ENCODE measurements around the gene SEMA4A.
"Not testable (repeated sequence)": the region's sequence is repeated elsewhere in the genome, so short reads cannot be mapped to it uniquely, and the experiment has no call there.

The SEMA4A gene

GRCh38 chr1:156114919-156115513 is 38.4 kb upstream of the SEMA4A start:
- H3K4me3 Mint-ChIP-seq, result peak overlapping the region; percentile 95
- H3K9me3 Mint-ChIP-seq, result no peaks in the 10 kb centered on the region
- H3K27ac Mint-ChIP-seq, result peak overlapping the region; percentile 98
- peaks cover 62% of the 10 kb centered on the region for H3K4me1 Mint-ChIP-seq (ENCODE audit: low read depth)
- intact Hi-C loops (cut with micrococcal nuclease), result loop anchor here (1.0 kb wide), 1 partner anchor 9 kb away; no protein-coding TSS in a partner anchor
- H3K36me3 Mint-ChIP-seq (ENCODE audit: low read depth), result peaks cover 54% of the 10 kb centered on the region
- H3K27me3 Mint-ChIP-seq, result peaks cover 29% of the 10 kb centered on the region

GRCh38 chr1:156115514-156116374 is 37.6 kb upstream of the SEMA4A start:
- intact Hi-C loops (cut with micrococcal nuclease), result no loop called here
- Mint-ChIP-seq H3K4me3 (peak overlapping the region; percentile 95), H3K27me3 (peaks cover 21% of the 10 kb centered on the region), H3K4me1 (ENCODE audit: low read depth) (peaks cover 70% of the 10 kb centered on the region), H3K9me3 (no peaks in the 10 kb centered on the region), H3K36me3 (ENCODE audit: low read depth) (peaks cover 62% of the 10 kb centered on the region), H3K27ac (peak overlapping the region; percentile 98)

- Mint-ChIP-seq H3K4me1 (ENCODE audit: low read depth) (peaks cover 78% of the 10 kb centered on the region), H3K36me3 (ENCODE audit: low read depth) (peaks cover 67% of the 10 kb centered on the region), H3K4me3 (peak overlapping the region; percentile 95), H3K27me3 (peaks cover 11% of the 10 kb centered on the region), H3K27ac (peak overlapping the region; percentile 98)
- H3K9me3 Mint-ChIP-seq; intact Hi-C loops (cut with micrococcal nuclease): not testable (repeated sequence)
Measured at GRCh38 chr1:156116731-156117130, 36.7 kb upstream of the SEMA4A start.

- Mint-ChIP-seq H3K4me3 (peak overlapping the region; percentile 63), H3K27me3 (peaks cover 3% of the 10 kb centered on the region), H3K27ac (peak overlapping the region; percentile 86), H3K9me3 (no peaks in the 10 kb centered on the region), H3K36me3 (ENCODE audit: low read depth) (peaks cover 72% of the 10 kb centered on the region), H3K4me1 (ENCODE audit: low read depth) (peaks cover 80% of the 10 kb centered on the region)
- intact Hi-C loops (cut with micrococcal nuclease), result no loop called here
Measured at GRCh38 chr1:156117414-156118176, 35.8 kb upstream of the SEMA4A start.

GRCh38 chr1:156118177-156118868 is 35.1 kb upstream of the SEMA4A start:
- peak overlapping the region; percentile 67 for H3K4me3 Mint-ChIP-seq
- H3K36me3 Mint-ChIP-seq (ENCODE audit: low read depth), result peaks cover 79% of the 10 kb centered on the region
- intact Hi-C loops (cut with micrococcal nuclease), result no loop called here
- no peaks in the 10 kb centered on the region for H3K27me3 Mint-ChIP-seq
- H3K9me3 Mint-ChIP-seq, result no peaks in the 10 kb centered on the region
- H3K27ac Mint-ChIP-seq, result peak overlapping the region; percentile 86
- H3K4me1 Mint-ChIP-seq (ENCODE audit: low read depth), result peaks cover 80% of the 10 kb centered on the region

- Mint-ChIP-seq H3K9me3 (no peaks in the 10 kb centered on the region), H3K4me1 (ENCODE audit: low read depth) (peaks cover 81% of the 10 kb centered on the region), H3K27me3 (no peaks in the 10 kb centered on the region), H3K36me3 (ENCODE audit: low read depth) (peaks cover 82% of the 10 kb centered on the region), H3K4me3 (peak overlapping the region; percentile 67), H3K27ac (peak overlapping the region; percentile 86)
- intact Hi-C loops (cut with micrococcal nuclease), result no loop called here
Measured at GRCh38 chr1:156119503-156120209, 33.7 kb upstream of the SEMA4A start.

GRCh38 chr1:156120318-156120717 is 33.1 kb upstream of the SEMA4A start:
- Mint-ChIP-seq H3K9me3 (no peaks in the 10 kb centered on the region), H3K27me3 (no peaks in the 10 kb centered on the region), H3K4me3 (peak overlapping the region; percentile 67), H3K27ac (peak overlapping the region; percentile 86), H3K36me3 (ENCODE audit: low read depth) (peaks cover 82% of the 10 kb centered on the region), H3K4me1 (ENCODE audit: low read depth) (peaks cover 88% of the 10 kb centered on the region)
- intact Hi-C loops (cut with micrococcal nuclease), result no loop called here

- intact Hi-C loops (cut with micrococcal nuclease); H3K9me3 Mint-ChIP-seq; H3K27me3 Mint-ChIP-seq: not testable (repeated sequence)
- peaks cover 94% of the 10 kb centered on the region for H3K4me1 Mint-ChIP-seq (ENCODE audit: low read depth)
- H3K36me3 Mint-ChIP-seq (ENCODE audit: low read depth), result peaks cover 77% of the 10 kb centered on the region
- H3K4me3 Mint-ChIP-seq, result peak overlapping the region; percentile 20
- H3K27ac Mint-ChIP-seq, result peak overlapping the region; percentile 86
Measured at GRCh38 chr1:156121005-156121404, 32.4 kb upstream of the SEMA4A start.

GRCh38 chr1:156121457-156121856 is 31.9 kb upstream of the SEMA4A start:
- no peaks in the 10 kb centered on the region for H3K27me3 Mint-ChIP-seq

GRCh38 chr1:156122086-156122485 is 31.3 kb upstream of the SEMA4A start:
- Mint-ChIP-seq H3K4me1 (ENCODE audit: low read depth) (peaks cover 96% of the 10 kb centered on the region), H3K4me3 (peak overlapping the region; percentile 66), H3K36me3 (ENCODE audit: low read depth) (peaks cover 72% of the 10 kb centered on the region), H3K9me3 (no peaks in the 10 kb centered on the region), H3K27me3 (no peaks in the 10 kb centered on the region), H3K27ac (peak overlapping the region; percentile 95)
- intact Hi-C loops (cut with micrococcal nuclease), result no loop called here

More at GRCh38 chr1:156121457-156121856, 31.9 kb upstream of the SEMA4A start:
- Mint-ChIP-seq H3K36me3 (ENCODE audit: low read depth) (peaks cover 72% of the 10 kb centered on the region), H3K4me1 (ENCODE audit: low read depth) (peaks cover 95% of the 10 kb centered on the region), H3K9me3 (no peaks in the 10 kb centered on the region), H3K4me3 (peak overlapping the region; percentile 37), H3K27ac (peak overlapping the region; percentile 86)
- intact Hi-C loops (cut with micrococcal nuclease), result no loop called here

GRCh38 chr1:156122519-156123355 is 30.6 kb upstream of the SEMA4A start:
- Mint-ChIP-seq H3K4me3 (peak overlapping the region; percentile 66), H3K4me1 (ENCODE audit: low read depth) (peaks cover 96% of the 10 kb centered on the region), H3K36me3 (ENCODE audit: low read depth) (peaks cover 65% of the 10 kb centered on the region), H3K27me3 (no peaks in the 10 kb centered on the region), H3K9me3 (no peaks in the 10 kb centered on the region), H3K27ac (peak overlapping the region; percentile 95)
- intact Hi-C loops (cut with micrococcal nuclease), result no loop called here

GRCh38 chr1:156123356-156124196 is 29.8 kb upstream of the SEMA4A start:
- Mint-ChIP-seq H3K27ac (peak overlapping the region; percentile 95), H3K36me3 (ENCODE audit: low read depth) (peaks cover 57% of the 10 kb centered on the region), H3K27me3 (no peaks in the 10 kb centered on the region), H3K9me3 (no peaks in the 10 kb centered on the region), H3K4me1 (ENCODE audit: low read depth) (peaks cover 96% of the 10 kb centered on the region), H3K4me3 (peak overlapping the region; percentile 66)
- intact Hi-C loops (cut with micrococcal nuclease), result no loop called here

Data from dendritic cell treated with granulocyte-macrophage colony-stimulating factor and Interleukin-4, amounts not matched to agents 40 ng/mL and 50 ng/mL, for 4 days (primary cell).